K562 treated with DMSO at 1 percent for 48 hours (cell line): ENCODE results near the gene ARHGAP6. TPM values are rescaled to one million over a fixed set of nuclear protein-coding genes. Genes with fewer than 3 reads are reported as not detected.

Experiments used
- total RNA-seq: library from RNA; unstranded; fragments of 300-600 nt; gene quantifications from 2 replicates; pipeline ENCODE4 v1.2.3, GENCODE V29; 2022; ENCODE audit warnings: low replicate concordance; ENCODE audit errors: extremely low read depth

The ARHGAP6 gene
- total RNA-seq, result not detected in 2 replicates

GRCh38 chrX:11665168-11666111 is at the start of gene ARHGAP6:
TSS of gene ARHGAP6 (minus strand) at chrX:11665920. CDS start at chrX:11664828, 1,092 bp downstream.

DNA sequence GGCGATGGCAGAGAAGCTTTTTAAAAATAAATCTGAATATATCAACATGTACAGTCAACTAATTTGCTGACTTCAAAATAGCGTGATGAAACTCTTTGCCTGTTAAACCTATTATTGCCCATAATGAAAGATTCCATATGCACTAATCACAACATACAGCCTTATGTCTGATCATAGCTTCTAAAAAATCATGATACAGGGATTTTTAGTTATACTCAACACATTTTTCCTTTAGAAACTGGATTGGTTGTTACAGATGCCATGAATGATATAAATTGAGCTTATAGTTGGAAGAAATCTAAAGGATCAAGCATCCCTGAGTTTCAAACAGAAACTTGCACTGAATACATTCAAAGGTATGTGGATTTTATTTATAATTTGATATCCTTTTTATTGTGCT is 372.6 kb downstream of the ARHGAP6 start, which contains the start of gene AMELX:
Gene AMELX, plus strand, starts transcription at position 301 of the 400 bp plus-strand sequence. CDS start 1,376 bp downstream, outside the sequence.

GRCh38 chrX:11111037-11111851 is 554.5 kb downstream of the ARHGAP6 start, which contains the start of gene HCCS:
TSS of gene HCCS (plus strand) at chrX:11111332. CDS start at chrX:11112061, 729 bp downstream.

Other genes with a start within 250 kb of the ARHGAP6 start
- not detected in 2 replicates for gene MSL3, start 92.3 kb upstream of the ARHGAP6 start, total RNA-seq